Endothelial cell of umbilical vein (primary cell): ENCODE results near the gene DCLK2. TPM values are rescaled to one million over a fixed set of nuclear protein-coding genes. Genes with fewer than 3 reads are reported as not detected.
A peak's percentile ranks its signal among the peaks of the same experiment; 100 is the strongest.

Experiments
- BruUV-seq: library from RNA; stranded (reverse); fragments of 400-500 nt; replicated peaks from 2 replicates; lab custom pipeline; 2021; lab: Mats Ljungman, UMichigan
- CTCF ChIA-PET: fragments of 300-600, 350-600 bp; sonication (Branson Sonifier 250); formaldehyde crosslinking; loops from one replicate; lab custom pipeline; 2021; ENCODE audit warnings: antibody characterized with exemption, inconsistent platforms; lab: Charles Lee
- POLR2A ChIA-PET: fragments of 300-600, 350-600 bp; sonication (Branson Sonifier 250); formaldehyde crosslinking; loops from one replicate; lab custom pipeline; 2021; ENCODE audit warnings: antibody characterized with exemption, inconsistent platforms; lab: Charles Lee
- DNase-seq: peaks from one replicate; pipeline ENCODE4 v3.0.0-alpha.2; 2011; ENCODE audit warnings: low read depth, low spot score
- FAIRE-seq: peaks from 2 replicates; lab custom pipeline; 2011; peaks lifted over from hg19 to GRCh38; lab: Jason Lieb, UNC
- H2AFZ ChIP-seq: 2 replicates; pipeline ENCODE4 v1.6.0; 2012; ENCODE audit warnings: low read depth, low read length, control low read depth, inconsistent platforms
- H3K27ac ChIP-seq: 2 replicates; pipeline ENCODE4 v1.5.1; 2011; ENCODE audit warnings: low read depth, mild to moderate bottlenecking, control low read depth, low read length, moderate library complexity; ENCODE audit not compliant: insufficient read depth
- H3K27me3 ChIP-seq, 2 experiments: 2 replicates each; pipeline versions ENCODE4 v1.6.0 to v1.6.1; 2011; ENCODE audit warnings: low read length in 2 of 2, mixed read lengths in 1 of 2; ENCODE audit not compliant: control insufficient read depth in 2 of 2, insufficient read depth in 2 of 2
- H3K36me3 ChIP-seq, 2 experiments: 2 replicates in 1 of 2; 3 replicates in 1 of 2; pipeline ENCODE4 v1.5.1; 2011; ENCODE audit warnings: low read length in 2 of 2, mild to moderate bottlenecking in 1 of 2, moderate library complexity in 1 of 2; ENCODE audit not compliant: control insufficient read depth in 2 of 2, insufficient read depth in 2 of 2; ENCODE audit errors: extremely low read depth in 1 of 2
- H3K4me1 ChIP-seq: 3 replicates; pipeline ENCODE4 v1.5.1; 2011; ENCODE audit warnings: mild to moderate bottlenecking, low read length; ENCODE audit not compliant: control insufficient read depth, insufficient read depth; ENCODE audit errors: extremely low read depth
- H3K4me2 ChIP-seq: 2 replicates; pipeline ENCODE4 v1.6.1; 2011; ENCODE audit warnings: low read length, control low read depth, mixed read lengths; ENCODE audit not compliant: insufficient read depth
- H3K4me3 ChIP-seq, 3 experiments: fragments of 200-600 bp in 1 of 3; sonication (generic), shearing (Covaris generic) in 1 of 3; replicated peaks in 1 of 3; 2 replicates each; pipeline ENCODE4 v1.5.1; 2011 to 2016; ENCODE audit warnings: control low read depth in 3 of 3, low read length in 3 of 3, mild to moderate bottlenecking in 2 of 3, inconsistent platforms in 1 of 3, low read depth in 1 of 3, moderate library complexity in 1 of 3; ENCODE audit not compliant: insufficient read depth in 1 of 3
- H3K79me2 ChIP-seq: 2 replicates; pipeline ENCODE4 v1.6.0; 2012; ENCODE audit warnings: low read length, inconsistent platforms; ENCODE audit not compliant: control insufficient read depth, insufficient read depth
- H3K9ac ChIP-seq: replicated peaks from 2 replicates; pipeline ENCODE3; 2011; ENCODE audit warnings: low read length, control low read depth; ENCODE audit not compliant: insufficient read depth; ENCODE audit errors: extremely low read depth
- H3K9me1 ChIP-seq: replicated peaks from 3 replicates; pipeline ENCODE4 v1.6.0; 2011; ENCODE audit warnings: mild to moderate bottlenecking, low read length; ENCODE audit not compliant: control insufficient read depth, insufficient read depth; ENCODE audit errors: extremely low read depth
- H3K9me3 ChIP-seq: replicated peaks from 2 replicates; pipeline ENCODE4 v1.5.1; 2012; ENCODE audit warnings: low read length, inconsistent platforms; ENCODE audit not compliant: control insufficient read depth, insufficient read depth
- H4K20me1 ChIP-seq: replicated peaks from 2 replicates; pipeline ENCODE3; 2011; ENCODE audit warnings: mild to moderate bottlenecking, low read length; ENCODE audit not compliant: control insufficient read depth, insufficient read depth; ENCODE audit errors: extremely low read depth
- CTCF ChIP-seq, 2 donors: IDR thresholded peaks; 1 replicate in 1 of 2; 2 replicates in 1 of 2; pipeline ENCODE4 v1.5.1; 2011; ENCODE audit warnings: low read length in 2 of 2, mild to moderate bottlenecking in 2 of 2, moderate library complexity in 2 of 2, control low read depth in 1 of 2, inconsistent platforms in 1 of 2, low read depth in 1 of 2; ENCODE audit not compliant: insufficient read depth in 1 of 2; ENCODE audit errors: extremely low read depth in 1 of 2
- EZH2 ChIP-seq: IDR thresholded peaks from 2 replicates; pipeline ENCODE4 v1.6.1; 2012; ENCODE audit warnings: borderline replicate concordance, low read depth, mild to moderate bottlenecking, moderate library complexity, low read length, inconsistent platforms; ENCODE audit not compliant: severe bottlenecking
- FOS ChIP-seq: IDR thresholded peaks from 2 replicates; pipeline ENCODE4 v1.6.1; 2011; ENCODE audit warnings: mild to moderate bottlenecking, low read length, moderate library complexity, borderline replicate concordance; ENCODE audit not compliant: insufficient read depth
- GATA2 ChIP-seq: IDR thresholded peaks from 2 replicates; pipeline ENCODE4 v1.7.0; 2011; ENCODE audit warnings: low read depth, mild to moderate bottlenecking, moderate library complexity, mixed read lengths, low read length; ENCODE audit not compliant: insufficient read length, insufficient read depth
- JUN ChIP-seq: IDR thresholded peaks from 2 replicates; pipeline ENCODE4 v1.6.1; 2011; ENCODE audit warnings: borderline replicate concordance, low read depth; ENCODE audit not compliant: insufficient read length, insufficient read depth
- MAX ChIP-seq: IDR thresholded peaks from 2 replicates; pipeline ENCODE4 v1.6.1; 2011; ENCODE audit not compliant: insufficient read depth, insufficient read length
- MYC ChIP-seq: IDR thresholded peaks from one replicate; pipeline ENCODE4 v1.6.1; 2011; ENCODE audit warnings: mild to moderate bottlenecking, low read depth, low read length
- POLR2A ChIP-seq: IDR thresholded peaks from 2 replicates; pipeline ENCODE4 v1.6.1; 2012; ENCODE audit warnings: low read depth, mild to moderate bottlenecking, control low read depth, low read length
- POLR2AphosphoS5 ChIP-seq: IDR thresholded peaks from 2 replicates; pipeline ENCODE4 v1.6.1; 2012; ENCODE audit warnings: low read depth, mild to moderate bottlenecking, control low read depth, low read length, moderate library complexity; ENCODE audit not compliant: insufficient read depth
- dilution Hi-C: fragments of 300-500 bp; cut with MboI; formaldehyde crosslinking; loops from one replicate; pipeline ENCODE4 v1.15.0; 2019; ENCODE audit warnings: low sequenced_read_pairs; ENCODE audit not compliant: extremely low pct_ligation_motif_present
- intact Hi-C: fragments of 100-400 bp; cut with micrococcal nuclease; formaldehyde crosslinking; loops from one replicate; pipeline ENCODE4 v1.10.0; 2022
- polyA plus RNA-seq, 4 experiments: library from polyadenylated mRNA; depleted of rRNA in 3 of 4; stranded (reverse) in 3 of 4; unstranded in 1 of 4; fragments of >200 nt; gene quantifications; 2 replicates each; pipeline versions ENCODE4 v1.2.1 to v1.2.3, GENCODE V29; 2011 to 2012; ENCODE audit warnings: missing spikeins in 1 of 4
- total RNA-seq: library from RNA; stranded (reverse); gene quantifications from 2 replicates; pipeline ENCODE4 v1.2.3, GENCODE V29; 2021

DCLK2 gene
- total and polyA plus RNA-seq, 2 donors (not counting 3 experiments of a cell fraction or from before 2014, with no cell fraction given), result 1.7 to 4.7 TPM

GRCh38 chr4:150264595-150265161, 186.4 kb downstream of the DCLK2 start:
- no peaks in the 10 kb centered on the region for H4K20me1 ChIP-seq
- TF ChIP-seq POLR2AphosphoS5 (no peak), MYC (no peak), POLR2A (no peak), MAX (no peak), FOS (no peak), CTCF (IDR thresholded peaks at IDR 0.05; ENCODE audit: extremely low read depth in 1 of 2, insufficient read depth in 1 of 2, low read depth in 1 of 2, low read length in 2 of 2) (no peak), GATA2 (no peak), EZH2 (no peak), JUN (no peak)
- no peak overlapping the region for H3K9ac ChIP-seq
- H3K4me1 ChIP-seq, result no peaks in the 10 kb centered on the region
- H3K4me2 ChIP-seq, result no peak overlapping the region
- dilution Hi-C loops (no loop called here), intact Hi-C loops (no loop called here)
- H3K9me1 ChIP-seq, result no peaks in the 10 kb centered on the region
- no peak overlapping the region for H3K4me3 ChIP-seq
- no peaks in the 10 kb centered on the region for H3K79me2 ChIP-seq
- H3K36me3 ChIP-seq, result no peaks in the 10 kb centered on the region
- FAIRE-seq (no peak), DNase-seq (no peak)
- BruUV-seq, result TSS peak; percentile 43
- ChIA-PET POLR2A (no interaction called here), CTCF (interaction anchor here (0.9 to 1.3 kb wide), 4 partner anchors 16 to 602 kb away, joined by 3 to 4 read pairs (median 4); no protein-coding TSS in a partner anchor)
- no peak overlapping the region for H3K27ac ChIP-seq
- no peaks in the 10 kb centered on the region for H3K9me3 ChIP-seq
- no peak overlapping the region for H2AFZ ChIP-seq
- no peaks in the 10 kb centered on the region for H3K27me3 ChIP-seq
